ENCODE results near the gene PRKAR1B.
A peak's percentile ranks its signal among the peaks of the same experiment; 100 is the strongest.

Gene PRKAR1B

GRCh38 chr7:739983-740942 is 13.2 kb upstream of the PRKAR1B start:
- DNase-seq (ENCODE audit: low read depth in 2 of 2) = no peak

- no peak for DNase-seq (ENCODE audit: low read depth in 2 of 2)
These were observed 12.4 kb upstream of the PRKAR1B start for GRCh38 chr7:739455-739982.

GRCh38 chr7:738723-739454 is 11.8 kb upstream of the PRKAR1B start:
- DNase-seq (ENCODE audit: low read depth in 2 of 2) = no peak

- DNase-seq (ENCODE audit: low read depth in 2 of 2) = no peak
These were observed 11.2 kb upstream of the PRKAR1B start for GRCh38 chr7:738241-738640.

- DNase-seq (ENCODE audit: low read depth in 2 of 2) = no peak
These were observed 7.7 kb upstream of the PRKAR1B start for GRCh38 chr7:734808-735207.

GRCh38 chr7:734214-734613 is 7.1 kb upstream of the PRKAR1B start:
- no peak for DNase-seq (ENCODE audit: low read depth in 2 of 2)

- DNase-seq (ENCODE audit: low read depth in 2 of 2) = no peak
These were observed 5.5 kb upstream of the PRKAR1B start for GRCh38 chr7:732556-732955.

GRCh38 chr7:732094-732541 is 5.0 kb upstream of the PRKAR1B start:
- no peak for DNase-seq (ENCODE audit: low read depth in 2 of 2)

- no peak for DNase-seq (ENCODE audit: low read depth in 2 of 2)
These were observed 4.5 kb upstream of the PRKAR1B start for GRCh38 chr7:731440-732085.

- no peak for DNase-seq (ENCODE audit: low read depth in 2 of 2)
These were observed 3.7 kb upstream of the PRKAR1B start for GRCh38 chr7:730501-731439.

GRCh38 chr7:729140-730000 is 2.3 kb upstream of the PRKAR1B start:
- DNase-seq (ENCODE audit: low read depth in 2 of 2) = no peak

- DNase-seq (ENCODE audit: low read depth in 2 of 2) = no peak
These were observed 1.5 kb upstream of the PRKAR1B start for GRCh38 chr7:728602-729001.

GRCh38 chr7:727806-728460 is 852 bp upstream of the PRKAR1B start:
- no peak for DNase-seq (ENCODE audit: low read depth in 2 of 2)

- DNase-seq (ENCODE audit: low read depth in 2 of 2) = no peak
These were observed 302 bp downstream of the PRKAR1B start for GRCh38 chr7:726854-727103.

- DNase-seq (ENCODE audit: low read depth in 2 of 2) = peak; percentile 53 to 56
These were observed 812 bp downstream of the PRKAR1B start, which contains the start of gene DNAAF5 for GRCh38 chr7:726084-726853. DNAAF5 (plus strand) TSS chr7:726699; CDS start chr7:726721, 22 bp downstream.

- DNase-seq (ENCODE audit: low read depth in 2 of 2) = no peak
These were observed 1.7 kb downstream of the PRKAR1B start for GRCh38 chr7:725223-726005.

- no peak for DNase-seq (ENCODE audit: low read depth in 2 of 2)
These were observed 2.8 kb downstream of the PRKAR1B start for GRCh38 chr7:724298-724697.

- DNase-seq (ENCODE audit: low read depth in 2 of 2) = no peak
These were observed 3.5 kb downstream of the PRKAR1B start for GRCh38 chr7:723541-723940.
